Aorta (tissue), 5 donors: Measurements from ENCODE around the gene SCMH1. TPM values are rescaled to one million over a fixed set of nuclear protein-coding genes. Genes with fewer than 3 reads are reported as not detected.

ENCODE experiments used
- ATAC-seq: fragments of 200-7000 bp; cut with Tn5 transposase; one replicate; pipeline ENCODE4 v1.9.1; 2022; ENCODE audit warnings: moderate library complexity; ENCODE audit not compliant: low FRiP score
- DNase-seq, 2 donors: peaks; one replicate each; pipeline ENCODE4 v3.0.0-alpha.2; 2020
- H3K27ac ChIP-seq, 2 donors: one replicate each; pipeline ENCODE4 v1.5.1; 2013; ENCODE audit warnings: low read length in 2 of 2, mild to moderate bottlenecking in 2 of 2, moderate library complexity in 2 of 2, control low read depth in 1 of 2, inconsistent platforms in 1 of 2, low read depth in 1 of 2
- H3K27me3 ChIP-seq, 2 donors: one replicate each; pipeline ENCODE4 v1.6.1; 2013; ENCODE audit warnings: control low read depth in 1 of 2, low read length in 1 of 2, mild to moderate bottlenecking in 1 of 2, moderate library complexity in 1 of 2; ENCODE audit not compliant: insufficient read depth in 2 of 2, control insufficient read depth in 1 of 2
- H3K36me3 ChIP-seq, 2 donors: one replicate each; pipeline ENCODE4 v1.6.1; 2013; ENCODE audit warnings: control low read depth in 1 of 2, low read length in 1 of 2, mild to moderate bottlenecking in 1 of 2; ENCODE audit not compliant: insufficient read depth in 2 of 2, control insufficient read depth in 1 of 2
- H3K4me1 ChIP-seq, 2 donors: one replicate each; pipeline ENCODE4 v1.6.1; 2013; ENCODE audit warnings: low read length in 2 of 2, control low read depth in 1 of 2, mild to moderate bottlenecking in 1 of 2, moderate library complexity in 1 of 2; ENCODE audit not compliant: insufficient read depth in 2 of 2, control insufficient read depth in 1 of 2
- H3K4me3 ChIP-seq, 2 donors: one replicate each; pipeline ENCODE4 v1.5.1; 2013; ENCODE audit warnings: low read length in 2 of 2, control low read depth in 1 of 2, mild to moderate bottlenecking in 1 of 2
- H3K9me3 ChIP-seq: one replicate; pipeline ENCODE4 v1.6.1; 2013; ENCODE audit warnings: mild to moderate bottlenecking, low read length; ENCODE audit not compliant: control insufficient read depth
- WGBS, 2 donors: extraction: QIAGEN DNeasy Blood & Tissue Kit; methylation state at CpG; one replicate each; pipeline ENCODE4 v1.1.7; 2013; 5-methylcytosine and 5-hydroxymethylcytosine counted together
- intact Hi-C, 2 donors: fragments of 100-400 bp; cut with DNase I; formaldehyde crosslinking; loops; one replicate each; pipeline versions ENCODE4 v1.14.2 to v1.15.0; 2022
- polyA plus RNA-seq, 2 donors: library from polyadenylated mRNA; stranded (reverse); fragments of 200-250 nt; gene quantifications; one replicate each; pipeline ENCODE4 v1.2.3, GENCODE V29; 2013
- total RNA-seq, 2 donors: library from RNA; stranded (reverse); fragmentation: NEBNext Ultra II Directional; extraction: Animal tissue kit (Norgen Biotek cat#: 25700); gene quantifications; one replicate each; pipeline ENCODE4 v1.2.1, GENCODE V29; 2021
- donor health status: healthy with polysubstance abuse.
- donor health status: Bipolar disorder and iron deficiency.
- donor health status: DM: no; HTN: no; CAD: no.
- donor health status: DM: no; HTN: no; CAD: no.
- donor health status: DM: yes; HTN: yes; CAD: no.

The SCMH1 gene
- total and polyA plus RNA-seq, 4 donors = 36.2 to 60.7 (median 47.4) TPM

GRCh38 chr1:41015281-41015896 lies 226.7 kb downstream of the SCMH1 start:
- WGBS, 2 donors = 57% methylated on average over 5 of the region's 5 CpGs
- Histone ChIP-seq H3K27me3 (no peaks in the 10 kb centered on the region), H3K4me3 (no peak overlapping the region), H3K9me3 (no peaks in the 10 kb centered on the region), H3K4me1 (no peaks in the 10 kb centered on the region), H3K27ac (no peak overlapping the region), H3K36me3 (peaks cover 0 to 6% of the 10 kb centered on the region in 2 donors)
- intact Hi-C loops = no loop called here
- ATAC-seq = no peak
- no peak for DNase-seq

- ATAC-seq (no peak), DNase-seq (no peak)
- H3K4me1 ChIP-seq = no peaks in the 10 kb centered on the region
- intact Hi-C loops = no loop called here
- H3K36me3 ChIP-seq = peaks cover 0 to 6% of the 10 kb centered on the region in 2 donors
- H3K27ac ChIP-seq = no peak overlapping the region
- no peaks in the 10 kb centered on the region for H3K9me3 ChIP-seq
- H3K27me3 ChIP-seq = no peaks in the 10 kb centered on the region
- 65 to 66% methylated on average over 8 of the region's 8 CpGs for WGBS, 2 donors
- no peak overlapping the region for H3K4me3 ChIP-seq
These were observed 227.2 kb downstream of the SCMH1 start for GRCh38 chr1:41014871-41015270.

- Histone ChIP-seq H3K27ac (peak overlapping the region in 1 of 2 donors; percentile 5), H3K4me1 (no peaks in the 10 kb centered on the region), H3K36me3 (peaks cover 4 to 6% of the 10 kb centered on the region in 2 donors), H3K9me3 (no peaks in the 10 kb centered on the region), H3K4me3 (no peak overlapping the region), H3K27me3 (no peaks in the 10 kb centered on the region)
- ATAC-seq = no peak
- no peak for DNase-seq
- intact Hi-C loops = no loop called here
- WGBS, 2 donors = 68 to 76% methylated on average over 7 of the region's 7 CpGs
These were observed 228.3 kb downstream of the SCMH1 start for GRCh38 chr1:41013796-41014195.

GRCh38 chr1:41013024-41013423 lies 229.1 kb downstream of the SCMH1 start:
- WGBS, 2 donors = 88 to 90% methylated on average over 6 of the region's 6 CpGs
- H3K27ac ChIP-seq = no peak overlapping the region
- no peak for DNase-seq
- no peaks in the 10 kb centered on the region for H3K27me3 ChIP-seq
- H3K36me3 ChIP-seq = peaks cover 6 to 10% of the 10 kb centered on the region in 2 donors
- H3K4me1 ChIP-seq = no peaks in the 10 kb centered on the region
- H3K9me3 ChIP-seq = no peaks in the 10 kb centered on the region
- intact Hi-C loops = no loop called here
- ATAC-seq = no peak
- no peak overlapping the region for H3K4me3 ChIP-seq

- peaks cover 3 to 20% of the 10 kb centered on the region in 2 donors for H3K36me3 ChIP-seq
- WGBS, 2 donors = 88 to 89% methylated on average over 1 of the region's 1 CpG
- H3K27ac ChIP-seq = no peak overlapping the region
- intact Hi-C loops = no loop called here
- H3K9me3 ChIP-seq = no peaks in the 10 kb centered on the region
- no peaks in the 10 kb centered on the region for H3K27me3 ChIP-seq
- DNase-seq (no peak), ATAC-seq (no peak)
- no peaks in the 10 kb centered on the region for H3K4me1 ChIP-seq
- no peak overlapping the region for H3K4me3 ChIP-seq
These were observed 231.8 kb downstream of the SCMH1 start for GRCh38 chr1:41010345-41010744.

- intact Hi-C loops = no loop called here
- 87 to 88% methylated on average over 8 of the region's 8 CpGs for WGBS, 2 donors
- Histone ChIP-seq H3K27me3 (no peaks in the 10 kb centered on the region), H3K27ac (no peak overlapping the region), H3K4me3 (no peak overlapping the region), H3K9me3 (no peaks in the 10 kb centered on the region), H3K36me3 (peaks cover 3 to 20% of the 10 kb centered on the region in 2 donors), H3K4me1 (no peaks in the 10 kb centered on the region)
- DNase-seq (no peak), ATAC-seq (no peak)
These were observed 232.6 kb downstream of the SCMH1 start for GRCh38 chr1:41009466-41009865.

GRCh38 chr1:41006942-41007865 lies 234.9 kb downstream of the SCMH1 start:
- no peak overlapping the region for H3K27ac ChIP-seq
- H3K4me1 ChIP-seq = no peaks in the 10 kb centered on the region
- 88% methylated on average over 19 of the region's 19 CpGs for WGBS, 2 donors
- no peak overlapping the region for H3K4me3 ChIP-seq
- H3K27me3 ChIP-seq = no peaks in the 10 kb centered on the region
- peaks cover 3 to 23% of the 10 kb centered on the region in 2 donors for H3K36me3 ChIP-seq
- no peaks in the 10 kb centered on the region for H3K9me3 ChIP-seq
- intact Hi-C loops = no loop called here
- DNase-seq = no peak
- ATAC-seq = no peak

GRCh38 chr1:41005876-41006275 lies 236.2 kb downstream of the SCMH1 start:
- WGBS, 2 donors = 63 to 64% methylated on average over 5 of the region's 5 CpGs
- intact Hi-C loops = no loop called here
- no peak overlapping the region for H3K27ac ChIP-seq
- no peaks in the 10 kb centered on the region for H3K4me1 ChIP-seq
- no peak overlapping the region for H3K4me3 ChIP-seq
- no peak for DNase-seq
- no peaks in the 10 kb centered on the region for H3K9me3 ChIP-seq
- H3K27me3 ChIP-seq = no peaks in the 10 kb centered on the region
- no peak for ATAC-seq
- peaks cover 0 to 26% of the 10 kb centered on the region in 2 donors for H3K36me3 ChIP-seq
